GM12891 (cell line): Measurements from ENCODE around the gene TMEM200B.

Source experiments
- POU2F2 ChIP-seq: IDR thresholded peaks from 2 replicates; pipeline ENCODE4 v1.6.1; 2011; ENCODE audit warnings: low read depth, mild to moderate bottlenecking, control low read depth, low read length, moderate library complexity
- SPI1 ChIP-seq: IDR thresholded peaks from 2 replicates; pipeline ENCODE4 v1.6.1; 2011; ENCODE audit warnings: low read depth, low read length, control low read depth
- TAF1 ChIP-seq: IDR thresholded peaks from 2 replicates; pipeline ENCODE4 v1.6.1; 2011; ENCODE audit warnings: low read depth, low read length, control low read depth

GRCh38 chr1:29162025-29162424 is 38.3 kb upstream of the TMEM200B start:
- TF ChIP-seq POU2F2, result no peak
- TF ChIP-seq SPI1, result no peak
- no peak for TF ChIP-seq TAF1
